Measurements from ENCODE around the gene LEAP2.
"Not testable (repeated sequence)": the region's sequence is repeated elsewhere in the genome, so short reads cannot be mapped to it uniquely, and the experiment has no call there.

Gene LEAP2

DNA sequence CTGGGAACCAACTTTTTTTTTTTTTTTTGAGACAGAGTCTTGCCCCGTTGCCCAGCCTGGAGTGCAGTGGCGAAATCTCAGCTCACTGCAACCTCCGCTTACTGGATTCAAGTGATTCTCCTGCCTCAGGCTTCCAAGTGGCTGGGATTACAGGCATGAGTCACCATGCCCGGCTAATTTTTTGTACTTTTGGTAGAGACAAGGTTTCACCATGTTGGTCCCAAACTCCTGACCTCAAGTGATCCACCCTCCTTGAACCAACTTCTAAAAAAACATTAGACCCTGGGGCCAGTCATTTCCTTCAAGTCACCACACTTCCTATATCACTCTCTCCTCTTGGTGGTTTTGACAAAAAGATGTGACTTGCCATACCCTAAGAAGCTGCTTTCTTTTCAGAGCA, 32.2 kb upstream of the LEAP2 start:
- no peak for DNase-seq

- no peak for DNase-seq
These were observed 25.2 kb upstream of the LEAP2 start for GRCh38 chr5:132848270-132848669.

DNA sequence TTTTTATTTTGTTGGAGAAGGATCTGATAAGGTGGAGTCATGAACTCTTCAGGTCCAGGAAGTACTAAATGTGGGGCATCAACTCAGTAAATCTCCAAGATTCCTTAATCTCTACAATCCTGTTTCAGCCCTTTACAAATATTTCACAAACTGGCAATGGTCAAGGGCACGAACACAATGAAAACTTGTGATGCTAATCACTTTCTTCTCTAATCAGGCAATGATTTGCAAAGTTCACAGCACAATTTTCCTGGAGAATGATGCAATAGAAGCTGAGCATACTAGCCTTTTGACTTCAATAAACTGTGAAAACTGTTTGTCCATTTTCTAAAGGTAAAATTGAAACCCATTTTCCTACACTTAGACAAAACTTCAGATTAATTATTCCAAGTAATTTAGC, 24.1 kb upstream of the LEAP2 start:
- DNase-seq: no peak

DNA sequence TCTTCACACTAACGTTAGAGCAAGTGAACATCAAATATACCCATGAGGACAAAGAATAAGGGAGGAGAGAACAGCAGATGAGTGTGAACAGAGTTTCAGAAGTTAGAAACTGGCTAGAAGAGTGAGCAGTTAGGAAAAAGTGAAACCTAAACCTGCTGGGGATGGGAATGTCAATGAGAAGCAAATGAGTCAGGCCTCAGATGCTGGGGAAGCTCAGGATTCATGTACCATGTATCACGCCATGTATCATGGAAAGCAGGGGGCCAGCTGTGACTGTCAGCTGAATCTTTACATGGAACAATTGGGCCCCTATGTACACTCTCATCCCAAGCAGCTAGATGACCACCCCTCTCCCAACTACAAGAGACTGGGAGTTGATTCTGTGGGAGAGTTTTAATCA, 23.4 kb upstream of the LEAP2 start:
- DNase-seq: peak; percentile 45

DNA sequence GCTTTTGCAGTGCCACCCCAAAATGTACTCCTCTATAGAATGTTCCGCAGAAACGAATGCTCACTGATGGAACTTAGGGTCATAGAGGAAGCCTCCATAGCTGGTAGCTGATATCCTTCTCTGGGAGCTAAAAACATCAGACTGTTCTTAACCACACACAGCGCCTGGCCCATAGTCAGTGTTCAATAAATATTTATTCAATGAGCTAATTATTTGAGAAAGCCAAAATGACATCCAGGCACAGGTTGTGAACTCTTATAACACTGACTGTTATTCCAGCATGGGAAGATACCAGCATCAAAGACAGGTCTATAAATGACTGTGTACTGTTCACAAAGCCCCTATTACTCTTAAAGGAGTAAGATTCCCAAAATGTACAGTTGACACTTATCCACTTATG, 20.1 kb upstream of the LEAP2 start:
- DNase-seq: no peak

GRCh38 chr5:132853790-132854189, 19.7 kb upstream of the LEAP2 start:
- DNase-seq: no peak

GRCh38 chr5:132854301-132854700, 19.2 kb upstream of the LEAP2 start:
- peak; percentile 16 for DNase-seq

- not testable (repeated sequence) for DNase-seq
These were observed 18.5 kb upstream of the LEAP2 start for GRCh38 chr5:132854992-132855391.

DNA sequence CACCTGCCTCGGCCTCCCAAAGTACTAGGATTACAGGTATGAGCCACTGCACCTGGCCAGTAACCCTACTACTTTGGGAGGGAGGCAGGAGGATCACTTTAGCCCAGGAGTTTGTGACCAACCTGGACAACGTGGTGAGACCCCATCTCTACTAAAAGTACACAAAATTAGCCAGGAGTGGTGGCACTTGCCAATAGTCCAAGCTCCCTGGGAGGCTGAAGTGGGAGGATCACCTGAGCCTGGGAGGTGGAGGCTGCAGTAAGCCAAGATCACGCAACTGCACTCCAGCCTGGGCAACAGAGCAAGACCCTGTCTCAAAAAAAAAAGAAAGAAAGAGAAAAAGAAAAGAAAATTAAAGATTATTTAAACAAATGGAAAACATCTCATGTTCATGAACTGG, 17.5 kb upstream of the LEAP2 start:
- DNase-seq: no peak

DNA sequence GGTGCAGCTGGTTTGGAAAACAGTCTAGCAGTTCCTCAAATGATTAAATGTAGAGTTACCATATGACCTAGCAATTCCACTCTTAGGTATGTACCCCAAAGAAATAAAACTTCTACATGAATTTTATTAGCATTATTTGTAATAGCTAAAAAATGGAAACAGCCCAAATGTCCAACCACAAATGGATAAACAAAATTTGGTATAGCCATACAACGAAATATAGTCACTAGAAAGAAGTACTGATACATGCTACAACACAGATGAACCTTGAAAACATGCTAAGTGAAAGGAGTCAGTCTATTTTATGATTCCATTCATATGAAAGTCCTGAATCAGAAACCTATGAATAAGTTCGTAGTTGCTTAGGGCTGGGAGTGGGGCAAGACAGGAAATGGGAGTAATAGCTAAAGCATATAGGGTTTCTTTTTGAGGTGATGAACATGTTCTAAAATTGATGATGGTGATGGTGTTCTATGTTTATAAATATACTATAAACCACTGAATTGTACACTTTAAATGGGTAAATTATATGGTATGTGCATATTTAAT, 13.5 kb upstream of the LEAP2 start:
- DNase-seq: no peak

GRCh38 chr5:132860742-132861141, 12.7 kb upstream of the LEAP2 start:
- DNase-seq: no peak

- DNase-seq: no peak
These were observed 7.7 kb upstream of the LEAP2 start for GRCh38 chr5:132865668-132866341.

DNA sequence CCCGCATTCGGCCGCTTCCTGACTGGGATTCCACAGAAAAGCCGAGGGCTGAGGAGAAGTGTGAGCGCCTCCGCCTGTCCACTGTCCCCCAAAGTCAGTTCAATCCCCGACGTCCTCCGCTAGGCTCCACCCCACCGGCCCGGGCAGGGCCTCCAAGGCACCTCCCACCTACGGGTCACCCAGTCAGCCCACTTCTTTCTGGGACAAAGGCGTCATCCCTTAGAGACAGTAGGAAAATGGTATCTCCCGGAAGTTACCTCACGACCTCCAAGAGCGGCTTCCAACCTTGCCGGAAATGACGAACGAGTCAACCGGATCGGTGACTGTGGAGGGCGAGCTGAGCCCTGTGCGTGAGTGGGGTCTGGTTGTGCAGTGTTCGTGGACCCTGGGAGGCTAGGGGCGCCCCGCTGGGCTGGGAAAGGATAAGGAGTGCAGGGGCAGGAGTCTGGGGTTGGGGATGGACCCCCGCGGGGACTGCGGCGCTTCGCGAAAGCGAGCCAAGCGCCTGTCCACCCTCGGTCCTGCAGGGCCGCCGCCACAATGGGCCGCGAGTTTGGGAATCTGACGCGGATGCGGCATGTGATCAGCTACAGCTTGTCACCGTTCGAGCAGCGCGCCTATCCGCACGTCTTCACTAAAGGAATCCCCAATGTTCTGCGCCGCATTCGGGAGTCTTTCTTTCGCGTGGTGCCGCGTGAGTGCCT, 7.0 kb upstream of the LEAP2 start, which contains the start of the genes GDF9 and UQCRQ:
Gene GDF9 (minus strand): TSS at position 128 of the 704 bp plus-strand sequence. CDS start 1,936 bp downstream, outside the sequence.
Gene UQCRQ (plus strand): TSS at position 301 of the 704 bp plus-strand sequence. CDS start 240 bp downstream, at position 541.
- DNase-seq: peak; percentile 100

DNA sequence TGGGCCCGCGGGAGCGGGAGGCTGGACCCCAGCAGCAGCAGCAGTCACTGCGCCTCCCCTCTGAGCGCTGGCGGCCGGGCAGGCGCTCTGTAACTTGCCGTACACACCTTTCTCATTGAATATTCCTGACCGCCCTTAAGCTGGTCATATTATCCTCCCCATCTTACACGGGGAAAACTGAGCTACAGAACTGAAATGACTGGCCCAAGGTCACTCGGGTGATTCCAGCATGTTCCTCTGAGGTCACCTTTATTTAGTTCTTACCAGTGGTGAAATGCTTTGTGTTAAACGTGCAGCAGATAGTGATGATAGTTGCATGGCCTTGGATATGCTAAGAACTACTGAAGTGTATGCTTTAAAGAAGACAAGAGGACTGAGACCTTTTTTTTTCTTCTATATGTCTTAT, 6.4 kb upstream of the LEAP2 start:
- no peak for DNase-seq

- DNase-seq: no peak
These were observed 4.7 kb upstream of the LEAP2 start for GRCh38 chr5:132868754-132869153.

DNA sequence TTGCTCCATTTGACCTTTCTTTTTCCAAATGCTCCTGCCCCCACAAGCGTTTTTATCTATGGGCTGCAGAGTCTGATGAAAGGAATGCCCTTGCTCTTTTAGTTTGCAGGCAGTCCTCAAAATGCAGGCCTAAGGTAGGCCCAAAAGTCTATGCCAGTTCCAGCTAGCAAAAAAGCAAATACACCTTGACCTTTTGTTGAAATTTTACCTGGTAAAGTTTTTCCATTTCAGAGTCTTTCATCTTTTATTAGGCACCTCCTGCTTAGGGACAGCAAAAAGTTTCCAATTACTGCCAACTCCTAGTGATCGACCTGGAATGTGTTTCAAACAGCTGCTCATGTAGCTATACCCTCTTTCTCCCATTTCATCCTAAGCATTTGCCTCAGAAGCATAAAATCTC, 2.7 kb upstream of the LEAP2 start:
- no peak for DNase-seq

DNA sequence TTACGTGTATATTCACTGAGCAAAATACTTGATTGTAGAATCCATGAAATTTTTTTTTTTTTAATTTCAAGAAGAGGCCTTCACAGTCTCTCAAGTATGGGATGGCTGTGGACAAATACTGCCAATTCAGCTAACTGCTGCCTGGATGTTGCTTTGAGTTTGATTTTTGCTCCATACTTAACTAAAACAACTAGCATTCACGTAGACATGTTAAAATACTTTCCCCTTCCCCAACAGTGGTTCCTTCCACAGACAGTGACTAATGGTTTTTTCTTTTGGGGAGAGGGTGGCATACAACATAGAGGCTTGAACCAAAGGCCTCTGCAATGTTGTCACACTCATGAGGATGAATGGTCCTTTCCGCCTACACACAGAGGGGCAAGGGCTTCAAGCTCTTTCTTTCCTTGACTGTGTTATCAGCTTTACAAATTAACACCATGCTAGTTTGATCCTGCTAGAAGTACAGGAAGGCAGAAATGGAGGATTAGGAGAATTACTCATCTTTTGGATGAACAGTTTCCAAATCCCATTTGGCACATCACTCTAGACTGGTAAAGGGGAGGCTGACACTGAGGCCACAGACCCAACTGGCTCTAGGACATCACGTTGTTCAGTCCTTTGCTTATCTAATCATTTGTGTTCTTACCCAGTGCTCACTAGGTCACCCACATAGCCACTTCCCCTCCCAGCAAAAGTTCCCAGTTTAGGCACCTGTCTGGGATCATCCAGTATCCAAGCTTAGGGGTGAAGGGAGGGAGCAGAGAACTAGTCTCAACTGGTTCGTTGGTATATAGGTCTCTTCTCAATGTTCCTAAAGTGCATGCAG, 1.8 kb upstream of the LEAP2 start:
- DNase-seq: no peak

DNA sequence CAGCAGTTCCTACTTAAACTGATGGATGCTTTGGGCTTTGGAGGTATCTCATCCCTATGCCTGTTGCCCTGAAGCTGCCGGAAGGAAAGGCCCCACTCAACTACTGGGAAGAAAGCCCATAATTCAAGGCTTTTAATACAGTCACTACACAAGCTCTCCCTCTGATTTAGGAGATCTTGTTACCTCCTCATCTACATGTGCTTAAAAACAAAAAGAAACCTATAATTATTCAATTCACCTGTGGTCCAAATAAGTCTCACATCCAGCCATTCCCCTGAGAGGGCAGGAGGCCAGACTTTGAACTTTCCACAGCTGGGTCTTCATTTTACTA, 715 bp upstream of the LEAP2 start:
- no peak for DNase-seq

DNA sequence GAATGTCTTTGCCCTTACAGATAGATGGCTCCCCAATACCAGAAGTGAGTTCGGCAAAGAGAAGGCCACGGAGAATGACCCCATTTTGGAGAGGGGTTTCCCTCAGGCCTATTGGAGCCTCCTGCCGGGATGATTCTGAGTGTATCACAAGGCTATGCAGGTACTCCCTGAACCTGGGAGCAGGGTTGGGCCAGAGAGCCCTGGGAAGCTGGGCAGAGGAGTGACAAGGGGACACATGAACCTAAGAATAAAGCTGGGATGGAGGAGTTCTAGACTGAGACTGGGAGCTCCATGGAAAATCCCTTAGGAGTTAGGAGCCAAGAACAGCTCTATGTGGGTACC, 433 bp downstream of the LEAP2 start:
- DNase-seq: no peak

- DNase-seq: peak; percentile 8
These were observed 2.7 kb downstream of the LEAP2 start for GRCh38 chr5:132876020-132876759.

GRCh38 chr5:132877466-132877865, 4.0 kb downstream of the LEAP2 start:
- DNase-seq: no peak

GRCh38 chr5:132877938-132878337, 4.5 kb downstream of the LEAP2 start:
- peak; percentile 15 for DNase-seq

Measured in fibroblast of upper back skin (primary cell).